Erythroblast (primary cell): ENCODE results near the gene FOXE1.

Experiments
- DNase-seq, 2 experiments: peaks; one replicate each; lab custom pipeline; 2025; lab: John Stamatoyannopoulos, UW
- GATA1 ChIP-seq: IDR thresholded peaks from 2 replicates; pipeline ENCODE4 v1.6.1; 2011; ENCODE audit warnings: low read depth, mild to moderate bottlenecking, control low read depth, low read length, moderate library complexity
- POLR2A ChIP-seq: IDR thresholded peaks from 2 replicates; pipeline ENCODE4 v1.6.1; 2011; ENCODE audit warnings: mild to moderate bottlenecking, low read length

Gene FOXE1

GRCh38 chr9:97895695-97896332 is 42.8 kb downstream of the FOXE1 start:
- DNase-seq: peak; percentile 25 to 27
- TF ChIP-seq POLR2A: no peak
- TF ChIP-seq GATA1: no peak

- no peak for TF ChIP-seq POLR2A
- TF ChIP-seq GATA1: no peak
- DNase-seq: no peak
Measured at GRCh38 chr9:97900103-97900737, 47.2 kb downstream of the FOXE1 start.

- DNase-seq: peak; percentile 46 to 66
- TF ChIP-seq GATA1 (no peak), POLR2A (no peak)
Measured at GRCh38 chr9:97900738-97901565, 47.9 kb downstream of the FOXE1 start.

GRCh38 chr9:97903177-97903576 is 50.2 kb downstream of the FOXE1 start:
- TF ChIP-seq POLR2A: no peak
- no peak for DNase-seq

- TF ChIP-seq GATA1 (no peak), POLR2A (no peak)
- DNase-seq: no peak
Measured at GRCh38 chr9:97904725-97905124, 51.7 kb downstream of the FOXE1 start.

- DNase-seq: no peak
- TF ChIP-seq GATA1: no peak
- TF ChIP-seq POLR2A: no peak
Measured at GRCh38 chr9:97905228-97905627, 52.2 kb downstream of the FOXE1 start.
